PFSK-1 (cell line): ENCODE results near the gene NABP1.

ENCODE experiments used
- POLR2AphosphoS5 ChIP-seq: IDR thresholded peaks from 2 replicates; pipeline ENCODE4 v1.6.1; 2012; ENCODE audit warnings: low read depth, mild to moderate bottlenecking, control low read depth, low read length, moderate library complexity
- SIN3A ChIP-seq: IDR thresholded peaks from 2 replicates; pipeline ENCODE4 v1.6.1; 2012; ENCODE audit warnings: mild to moderate bottlenecking, low read length, moderate library complexity, borderline replicate concordance; ENCODE audit not compliant: insufficient read depth
- TAF1 ChIP-seq: IDR thresholded peaks from 2 replicates; pipeline ENCODE4 v1.6.1; 2012; ENCODE audit warnings: low read length, control low read depth, borderline replicate concordance; ENCODE audit not compliant: insufficient read depth

DNA sequence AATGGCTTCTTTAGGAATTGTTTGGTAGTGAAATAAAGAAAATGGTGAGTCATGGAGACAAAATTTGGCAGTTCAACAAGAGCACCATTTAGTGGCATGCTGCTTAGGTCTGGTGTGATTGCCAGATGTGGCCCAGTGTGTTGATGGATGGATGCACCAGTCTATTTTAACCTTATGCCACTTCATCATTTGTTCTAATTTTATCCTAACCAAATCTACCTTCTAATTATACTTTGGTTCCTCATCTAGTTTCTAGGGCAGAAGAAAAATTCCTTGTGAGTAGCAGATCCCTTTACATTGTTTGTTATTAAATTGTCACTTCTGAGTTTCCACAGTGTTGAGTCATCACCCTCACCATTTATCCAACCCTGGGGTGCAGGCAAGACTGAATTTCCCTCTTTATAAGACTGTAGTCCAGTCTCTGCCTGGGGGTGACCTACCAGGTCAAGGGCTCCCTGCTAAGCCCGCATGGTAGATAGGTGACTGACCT is 32.5 kb downstream of the NABP1 start:
- TF ChIP-seq POLR2AphosphoS5, result no peak
- TF ChIP-seq TAF1, result no peak
- no peak for TF ChIP-seq SIN3A
